GM23338 (cell line): Measurements from ENCODE around the gene NTRK1. TPM values are rescaled to one million over a fixed set of nuclear protein-coding genes. Genes with fewer than 3 reads are reported as not detected.

Experiments used
- ATAC-seq: fragments of 200-7000 bp; cut with Tn5 transposase; 3 replicates; pipeline ENCODE4 v1.9.1; 2020
- DNase-seq: peaks from one replicate; pipeline ENCODE4 v3.0.0-alpha.2; 2015; ENCODE audit warnings: low spot score
- H2AFZ ChIP-seq: fragments of 200-600 bp; sonication (generic); 2 replicates; pipeline ENCODE4 v1.8.0; 2016; ENCODE audit warnings: antibody characterized with exemption, mild to moderate bottlenecking, moderate library complexity
- H3F3A ChIP-seq: fragments of 200-600 bp; sonication (generic); replicated peaks from 2 replicates; pipeline ENCODE4 v1.8.0; 2017; ENCODE audit warnings: antibody characterized with exemption, mixed run types, low read depth
- H3K27ac ChIP-seq: fragments of 200-600 bp; sonication (generic); 2 replicates; pipeline ENCODE4 v1.6.1; 2016; ENCODE audit warnings: low read depth
- H3K27me3 ChIP-seq: fragments of 200-600 bp; sonication (generic); 2 replicates; pipeline ENCODE4 v1.8.0; 2016; ENCODE audit warnings: mild to moderate bottlenecking, mixed run types, moderate library complexity; ENCODE audit not compliant: insufficient read depth
- H3K36me3 ChIP-seq: fragments of 200-600 bp; sonication (generic); 2 replicates; pipeline ENCODE4 v1.8.0; 2016; ENCODE audit warnings: mild to moderate bottlenecking; ENCODE audit not compliant: insufficient read depth
- H3K4me1 ChIP-seq: fragments of 200-600 bp; sonication (generic); 2 replicates; pipeline ENCODE4 v1.8.0; 2016; ENCODE audit warnings: mild to moderate bottlenecking, moderate library complexity; ENCODE audit not compliant: insufficient read depth
- H3K4me2 ChIP-seq: fragments of 200-600 bp; sonication (generic); 2 replicates; pipeline ENCODE4 v1.7.1; 2017; ENCODE audit warnings: mixed run types
- H3K4me3 ChIP-seq: fragments of 200-600 bp; sonication (generic); 2 replicates; pipeline ENCODE4 v1.6.1; 2016; ENCODE audit warnings: mixed run types
- H3K79me2 ChIP-seq: fragments of 200-600 bp; sonication (generic); replicated peaks from 2 replicates; pipeline ENCODE4 v1.8.0; 2017; ENCODE audit warnings: mild to moderate bottlenecking; ENCODE audit not compliant: insufficient read depth
- H3K9me2 ChIP-seq: fragments of 200-600 bp; sonication (generic); 2 replicates; pipeline ENCODE4 v1.8.0; 2017; ENCODE audit not compliant: insufficient read depth
- H4K20me1 ChIP-seq: fragments of 200-600 bp; sonication (generic); replicated peaks from 2 replicates; pipeline ENCODE4 v1.8.0; 2017; ENCODE audit warnings: mild to moderate bottlenecking; ENCODE audit not compliant: insufficient read depth
- H3K27ac Mint-ChIP-seq: 2 replicates; pipeline ENCODE4 v1.8.0; 2020; ENCODE audit warnings: inconsistent platforms, mild to moderate bottlenecking, moderate library complexity, mixed read lengths
- H3K27me3 Mint-ChIP-seq: 3 replicates; pipeline ENCODE4 v1.8.0; 2022; ENCODE audit warnings: low read depth, mild to moderate bottlenecking, moderate library complexity, mixed read lengths, inconsistent platforms; ENCODE audit not compliant: insufficient read depth, poor library complexity
- H3K36me3 Mint-ChIP-seq: 3 replicates; pipeline ENCODE4 v1.8.0; 2021; ENCODE audit warnings: low read depth, mild to moderate bottlenecking, inconsistent platforms, moderate library complexity, mixed read lengths
- H3K4me1 Mint-ChIP-seq: 3 replicates; pipeline ENCODE4 v1.8.0; 2020; ENCODE audit warnings: mild to moderate bottlenecking, inconsistent platforms, mixed read lengths
- H3K4me3 Mint-ChIP-seq: 3 replicates; pipeline ENCODE4 v1.8.0; 2021; ENCODE audit warnings: moderate library complexity, mild to moderate bottlenecking, inconsistent platforms, mixed read lengths
- H3K9me3 Mint-ChIP-seq: 3 replicates; pipeline ENCODE4 v1.8.0; 2020; ENCODE audit warnings: moderate library complexity, mild to moderate bottlenecking, inconsistent platforms, mixed read lengths
- CREB1 ChIP-seq: fragments of 250-450 bp; sonication (Bioruptor Pico); IDR thresholded peaks from 2 replicates; pipeline ENCODE4 v1.5.0; 2020; ENCODE audit warnings: low read depth, mild to moderate bottlenecking, moderate library complexity
- CTCF ChIP-seq, 2 experiments: fragments of 200-600 bp in 1 of 2; sonication (generic) in 1 of 2; conservative IDR thresholded peaks; 2 replicates each; pipeline versions ENCODE4 v1.5.1 to v1.6.1; 2016 to 2017; ENCODE audit warnings: antibody characterized with exemption in 2 of 2, low read depth in 2 of 2, mild to moderate bottlenecking in 2 of 2, moderate library complexity in 1 of 2
- ETS1 ChIP-seq: IDR thresholded peaks from 2 replicates; pipeline ENCODE4 v1.6.1; 2016; ENCODE audit warnings: antibody characterized with exemption
- EZH2 ChIP-seq: fragments of 200-600 bp; sonication (generic); IDR thresholded peaks from one replicate; pipeline ENCODE4 v1.8.0; 2017; ENCODE audit warnings: antibody characterized with exemption, mild to moderate bottlenecking, low read depth; ENCODE audit not compliant: unreplicated experiment
- EZH2phosphoT487 ChIP-seq: fragments of 200-600 bp; sonication (generic); IDR thresholded peaks from one replicate; pipeline ENCODE4 v1.8.1; 2018; ENCODE audit warnings: antibody characterized with exemption; ENCODE audit not compliant: unreplicated experiment
- JUNB ChIP-seq: IDR thresholded peaks from one replicate; pipeline ENCODE4 v1.6.1; 2016; ENCODE audit warnings: antibody characterized with exemption; ENCODE audit not compliant: unreplicated experiment
- NANOG ChIP-seq: IDR thresholded peaks from 2 replicates; pipeline ENCODE4 v1.6.1; 2016; ENCODE audit warnings: antibody characterized with exemption, borderline replicate concordance
- POLR2AphosphoS5 ChIP-seq: IDR thresholded peaks from 2 replicates; pipeline ENCODE4 v1.6.1; 2016; ENCODE audit warnings: antibody characterized with exemption, low read depth
- REST ChIP-seq: IDR thresholded peaks from one replicate; pipeline ENCODE4 v1.6.1; 2018; ENCODE audit warnings: antibody characterized with exemption; ENCODE audit not compliant: unreplicated experiment
- STAT1 ChIP-seq: IDR thresholded peaks from one replicate; pipeline ENCODE4 v1.6.1; 2016; ENCODE audit warnings: antibody characterized with exemption; ENCODE audit not compliant: unreplicated experiment
- ZNF114 ChIP-seq: fragments of 250-450 bp; sonication (Bioruptor Pico); IDR thresholded peaks from 2 replicates; pipeline ENCODE4 v1.5.0; 2020; ENCODE audit warnings: mild to moderate bottlenecking, moderate library complexity
- ZNF331 ChIP-seq: fragments of 250-450 bp; sonication (Bioruptor Pico); IDR thresholded peaks from 2 replicates; pipeline ENCODE4 v1.5.0; 2020; ENCODE audit warnings: low read depth, mild to moderate bottlenecking, moderate library complexity
- ZNF462 ChIP-seq: fragments of 250-450 bp; sonication (Bioruptor Pico); IDR thresholded peaks from 2 replicates; pipeline ENCODE4 v1.5.0; 2020; ENCODE audit warnings: mild to moderate bottlenecking, moderate library complexity
- polyA plus RNA-seq: library from polyadenylated mRNA; unstranded; fragments of >200 nt; fragmentation: Nextera tagmentation; extraction: Ambion mirVana; gene quantifications from 2 replicates; pipeline ENCODE4 v1.2.1, GENCODE V29; 2016
- total RNA-seq: library from RNA; depleted of rRNA; stranded (reverse); fragments of >200 nt; shearing (Covaris generic); gene quantifications from 2 replicates; pipeline ENCODE4 v1.2.3, GENCODE V29; 2014

NTRK1 gene
- total and polyA plus RNA-seq, 2 experiments from 2014 or later: 0.42 to 0.45 TPM

- Histone ChIP-seq H3K27ac (no peak overlapping the region), H3K79me2 (no peaks in the 10 kb centered on the region), H2AFZ (peak overlapping the region; percentile 47; the same call in 1 of the 2 replicates), H4K20me1 (no peaks in the 10 kb centered on the region), H3F3A (no peaks in the 10 kb centered on the region), H3K4me3 (no peak overlapping the region), H3K4me2 (no peak overlapping the region; the same call in 1 of the 2 replicates), H3K36me3 (no peaks in the 10 kb centered on the region), H3K27me3 (peaks cover 41% of the 10 kb centered on the region), H3K9me2 (no peaks in the 10 kb centered on the region), H3K4me1 (peaks cover 20% of the 10 kb centered on the region; the same call in 1 of the 2 replicates)
- H3K27me3 Mint-ChIP-seq: peaks cover 31% of the 10 kb centered on the region
- H3K4me3 Mint-ChIP-seq: no peak overlapping the region; the same call in 2 of the 3 replicates
- ATAC-seq (peak; percentile 5; the same call in 2 of the 3 replicates), DNase-seq (peak; percentile 43)
- H3K27ac Mint-ChIP-seq: no peak overlapping the region
- no peak for TF ChIP-seq REST
- no peak for TF ChIP-seq ZNF331
- TF ChIP-seq ETS1: no peak
- TF ChIP-seq ZNF462 (CRISPR knock-in tag): no peak
- no peak for TF ChIP-seq POLR2AphosphoS5
- TF ChIP-seq NANOG: no peak
- TF ChIP-seq EZH2: no peak
- no peak for TF ChIP-seq EZH2phosphoT487
- TF ChIP-seq CTCF (conservative IDR thresholded peaks at IDR 0.05; ENCODE audit: low read depth in 2 of 2): no peak
- TF ChIP-seq JUNB: no peak
- TF ChIP-seq STAT1: no peak
- no peak for TF ChIP-seq CREB1 (CRISPR knock-in tag)
- no peak for TF ChIP-seq ZNF114 (CRISPR knock-in tag)
- no peaks in the 10 kb centered on the region; the same call in 2 of the 3 replicates for H3K36me3 Mint-ChIP-seq
- H3K9me3 Mint-ChIP-seq: no peaks in the 10 kb centered on the region
- peaks cover 54% of the 10 kb centered on the region for H3K4me1 Mint-ChIP-seq
Observed at GRCh38 chr1:156884560-156885184, 24.0 kb downstream of the NTRK1 start.
